SKM-1 treated with dmso at 0.1 percent for 144 hours (cell line): Measurements from ENCODE around the gene PNKD.
A peak's percentile ranks its signal among the peaks of the same experiment; 100 is the strongest.
"Not testable (repeated sequence)": the region's sequence is repeated elsewhere in the genome, so short reads cannot be mapped to it uniquely, and the experiment has no call there.

ENCODE experiments used
- DNase-seq: peaks from one replicate; lab custom pipeline; 2025; ENCODE audit not compliant: unreplicated experiment; lab: John Stamatoyannopoulos, UW

Gene PNKD

GRCh38 chr2:218291318-218292047 lies 21.2 kb downstream of the PNKD start:
- DNase-seq: no peak

- DNase-seq: peak; percentile 74
Measured at GRCh38 chr2:218292048-218293014, 22.0 kb downstream of the PNKD start, which contains the start of gene TMBIM1. TMBIM1 (minus strand) TSS chr2:218292503; CDS start chr2:218282141, 10,362 bp downstream.

GRCh38 chr2:218293715-218294429 lies 23.6 kb downstream of the PNKD start:
- no peak for DNase-seq

GRCh38 chr2:218294430-218295022 lies 24.2 kb downstream of the PNKD start:
- DNase-seq: no peak

GRCh38 chr2:218295029-218295428 lies 24.7 kb downstream of the PNKD start:
- no peak for DNase-seq

GRCh38 chr2:218296200-218296599 lies 25.9 kb downstream of the PNKD start:
- DNase-seq: no peak

- DNase-seq: no peak
Measured at GRCh38 chr2:218296847-218297246, 26.5 kb downstream of the PNKD start.

GRCh38 chr2:218298314-218298875 lies 28.1 kb downstream of the PNKD start:
- DNase-seq: no peak

GRCh38 chr2:218300141-218300540 lies 29.8 kb downstream of the PNKD start:
- no peak for DNase-seq

GRCh38 chr2:218301176-218301819 lies 31.0 kb downstream of the PNKD start:
- DNase-seq: peak; percentile 81

- no peak for DNase-seq
Measured at GRCh38 chr2:218305383-218305782, 35.1 kb downstream of the PNKD start.

GRCh38 chr2:218306184-218306920 lies 36.0 kb downstream of the PNKD start:
- DNase-seq: no peak

GRCh38 chr2:218307415-218308090 lies 37.2 kb downstream of the PNKD start:
- DNase-seq: no peak

- DNase-seq: no peak
Measured at GRCh38 chr2:218310853-218311540, 40.7 kb downstream of the PNKD start.

GRCh38 chr2:218311541-218312266 lies 41.4 kb downstream of the PNKD start:
- not testable (repeated sequence) for DNase-seq

GRCh38 chr2:218312267-218312756 lies 42.0 kb downstream of the PNKD start:
- no peak for DNase-seq

- DNase-seq: no peak
Measured at GRCh38 chr2:218313356-218313755, 43.0 kb downstream of the PNKD start.
